Measurements from ENCODE around the gene LIF. TPM values are rescaled to one million over a fixed set of nuclear protein-coding genes. Genes with fewer than 3 reads are reported as not detected.

The LIF gene
- total RNA-seq, 4 donors from 2014 or later = 4.0 to 5.2 (median 4.4) TPM

GRCh38 chr22:30291058-30291892 lies 44.7 kb upstream of the LIF start:
- H3K27me3 ChIP-seq = no peaks in the 10 kb centered on the region
- H3K9me3 ChIP-seq = no peaks in the 10 kb centered on the region
- TF ChIP-seq POLR2AphosphoS5 (IDR thresholded peaks at IDR 0.05) (peak; percentile 81 to 89 (median 86)), EP300 (IDR thresholded peaks at IDR 0.05; ENCODE audit: low read depth) (peak; percentile 95)
- TF ChIP-seq, protein P1, sequence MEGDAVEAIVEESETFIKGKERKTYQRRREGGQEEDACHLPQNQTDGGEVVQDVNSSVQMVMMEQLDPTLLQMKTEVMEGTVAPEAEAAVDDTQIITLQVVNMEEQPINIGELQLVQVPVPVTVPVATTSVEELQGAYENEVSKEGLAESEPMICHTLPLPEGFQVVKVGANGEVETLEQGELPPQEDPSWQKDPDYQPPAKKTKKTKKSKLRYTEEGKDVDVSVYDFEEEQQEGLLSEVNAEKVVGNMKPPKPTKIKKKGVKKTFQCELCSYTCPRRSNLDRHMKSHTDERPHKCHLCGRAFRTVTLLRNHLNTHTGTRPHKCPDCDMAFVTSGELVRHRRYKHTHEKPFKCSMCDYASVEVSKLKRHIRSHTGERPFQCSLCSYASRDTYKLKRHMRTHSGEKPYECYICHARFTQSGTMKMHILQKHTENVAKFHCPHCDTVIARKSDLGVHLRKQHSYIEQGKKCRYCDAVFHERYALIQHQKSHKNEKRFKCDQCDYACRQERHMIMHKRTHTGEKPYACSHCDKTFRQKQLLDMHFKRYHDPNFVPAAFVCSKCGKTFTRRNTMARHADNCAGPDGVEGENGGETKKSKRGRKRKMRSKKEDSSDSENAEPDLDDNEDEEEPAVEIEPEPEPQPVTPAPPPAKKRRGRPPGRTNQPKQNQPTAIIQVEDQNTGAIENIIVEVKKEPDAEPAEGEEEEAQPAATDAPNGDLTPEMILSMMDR (IDR thresholded peaks at IDR 0.05) = no peak
- in situ Hi-C loops (cut with MboI; ENCODE audit: low pct_ligation_motif_present in 1 of 4, low pct_unique_long_range_greater_than_20kb in 1 of 4, low sequenced_read_pairs in 3 of 4) = loop anchor here in 1 of 4 donors (25.0 kb wide), 1 partner anchor 96 kb away; the partner anchor contains the start of genes RNF215 and SEC14L2
- H3K4me3 ChIP-seq = no peak overlapping the region
- H3K36me3 ChIP-seq = peaks cover 0 to 35% (median 15%) of the 10 kb centered on the region in 4 donors
- WGBS, 2 donors (ENCODE audit: low coverage in 1 of 2) = 74% methylated on average over 12 of the region's 13 CpGs; no CpG with 5 or more reads in 1 of the 2 donors
- peak overlapping the region; percentile 89 to 93 (median 90) for H3K27ac ChIP-seq
- peak; percentile 74 for DNase-seq
- H3K4me1 ChIP-seq = peaks cover 27 to 41% (median 34%) of the 10 kb centered on the region in 4 donors
- intact Hi-C loops (cut with DNase I; ENCODE audit: low total_unique reads) = no loop called here

DNA sequence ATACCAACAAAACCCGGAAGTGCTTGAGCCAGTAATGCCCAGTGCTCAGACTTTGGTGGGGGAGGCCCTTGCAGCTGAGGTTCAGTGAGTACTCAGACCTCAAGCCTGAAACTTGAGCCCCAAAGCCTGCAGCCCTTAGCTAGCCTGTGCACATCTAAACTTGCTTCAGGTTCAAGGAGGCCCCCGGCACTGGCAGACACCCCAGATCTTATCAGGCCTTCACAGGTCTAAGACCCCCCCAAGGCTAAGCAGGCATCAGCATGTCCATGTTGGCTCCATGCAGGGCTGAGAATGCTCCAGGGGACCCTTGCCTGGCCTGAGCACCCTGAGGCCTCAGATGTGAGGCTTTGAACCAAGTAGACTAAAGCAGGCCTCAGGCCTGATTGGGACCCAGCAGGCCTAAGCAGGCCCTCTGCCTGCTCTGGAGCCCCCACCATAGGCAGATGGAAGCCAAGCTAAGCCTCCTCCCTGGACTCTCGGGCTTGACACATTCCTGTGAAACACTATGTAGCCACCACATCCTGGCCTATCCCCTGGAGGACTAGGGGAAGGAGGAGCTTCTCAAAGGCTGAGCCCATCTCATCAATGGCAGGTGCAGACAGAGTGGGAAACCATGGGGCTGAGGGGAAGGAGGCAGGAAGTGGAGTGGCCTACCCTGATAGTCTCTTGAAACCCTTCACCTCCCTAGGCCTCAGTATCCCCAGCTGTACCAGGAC lies 43.9 kb upstream of the LIF start:
- intact Hi-C loops (cut with DNase I; ENCODE audit: low total_unique reads) = no loop called here
- H3K36me3 ChIP-seq = peaks cover 0 to 33% (median 15%) of the 10 kb centered on the region in 4 donors

GRCh38 chr22:30289980-30290313 lies 43.4 kb upstream of the LIF start:
- H3K9me3 ChIP-seq = no peaks in the 10 kb centered on the region
- intact Hi-C loops (cut with DNase I; ENCODE audit: low total_unique reads) (loop anchor here (2.0 kb wide), 2 partner anchors 37 to 67 kb away; partner anchors contain the start of genes CCDC157, SF3A1 and TBC1D10A), in situ Hi-C loops (cut with MboI; ENCODE audit: low pct_ligation_motif_present in 1 of 4, low pct_unique_long_range_greater_than_20kb in 1 of 4, low sequenced_read_pairs in 3 of 4) (loop anchor here in 2 of 4 donors (10.0 to 25.0 kb wide), 2 partner anchors 95 to 97 kb away; partner anchors contain the start of genes RNF215 (in 2 of the 2) and SEC14L2 (in 1 of the 2))
- peaks cover 0 to 27% (median 15%) of the 10 kb centered on the region in 4 donors for H3K36me3 ChIP-seq
- H3K27me3 ChIP-seq = no peaks in the 10 kb centered on the region
- peak overlapping the region in 3 of 4 donors; percentile 76 to 81 (median 80) for H3K4me3 ChIP-seq
- TF ChIP-seq POLR2AphosphoS5 (IDR thresholded peaks at IDR 0.05) (no peak), POLR2A (IDR thresholded peaks at IDR 0.05) (no peak), EP300 (IDR thresholded peaks at IDR 0.05; ENCODE audit: low read depth) (no peak)
- TF ChIP-seq, protein P1 (IDR thresholded peaks at IDR 0.05) = no peak
- DNase-seq = no peak
- WGBS, 2 donors (ENCODE audit: low coverage in 1 of 2) = 23% methylated on average over 11 of the region's 12 CpGs; no CpG with 5 or more reads in 1 of the 2 donors
- peak overlapping the region; percentile 89 to 93 (median 90) for H3K27ac ChIP-seq
- peaks cover 27 to 41% (median 34%) of the 10 kb centered on the region in 4 donors for H3K4me1 ChIP-seq

More for the DNA sequence above, 43.9 kb upstream of the LIF start:
- WGBS, 2 donors (ENCODE audit: low coverage in 1 of 2) = 80% methylated on average over 1 of the region's 3 CpGs; no CpG with 5 or more reads in 1 of the 2 donors
- H3K9me3 ChIP-seq = no peaks in the 10 kb centered on the region
- H3K4me3 ChIP-seq = peak overlapping the region in 1 of 4 donors; percentile 80
- no peaks in the 10 kb centered on the region for H3K27me3 ChIP-seq
- peak overlapping the region; percentile 89 to 93 (median 90) for H3K27ac ChIP-seq
- in situ Hi-C loops (cut with MboI; ENCODE audit: low pct_ligation_motif_present in 1 of 4, low pct_unique_long_range_greater_than_20kb in 1 of 4, low sequenced_read_pairs in 3 of 4) = loop anchor here in 1 of 4 donors (25.0 kb wide), 1 partner anchor 97 kb away; the partner anchor contains the start of genes RNF215 and SEC14L2
- H3K4me1 ChIP-seq = peaks cover 27 to 41% (median 34%) of the 10 kb centered on the region in 4 donors
- DNase-seq = no peak
- TF ChIP-seq EP300 (IDR thresholded peaks at IDR 0.05; ENCODE audit: low read depth) = no peak

GRCh38 chr22:30289141-30289979 lies 42.8 kb upstream of the LIF start, which contains the start of gene CASTOR1:
Gene CASTOR1 (minus strand): TSS chr22:30289505. CDS start chr22:30289497, 8 bp downstream.
- TF ChIP-seq POLR2AphosphoS5 (IDR thresholded peaks at IDR 0.05) (peak; percentile 63 to 82 (median 72)), POLR2A (IDR thresholded peaks at IDR 0.05) (peak; percentile 59), EP300 (IDR thresholded peaks at IDR 0.05; ENCODE audit: low read depth) (no peak)
- TF ChIP-seq, protein P1 (IDR thresholded peaks at IDR 0.05) = no peak
- Histone ChIP-seq H3K4me3 (peak within 1 kb of the TSS; percentile 55 to 81 (median 78)), H3K27me3 (no peaks in the 10 kb centered on the region), H3K9me3 (no peaks in the 10 kb centered on the region), H3K36me3 (peaks cover 0 to 22% (median 13%) of the 10 kb centered on the region in 4 donors), H3K4me1 (peaks cover 27 to 41% (median 34%) of the 10 kb centered on the region in 4 donors), H3K27ac (peak within 1 kb of the TSS; percentile 89 to 93 (median 90))
- intact Hi-C loops (cut with DNase I; ENCODE audit: low total_unique reads) = loop anchor here (2.0 kb wide), 2 partner anchors 37 to 67 kb away; partner anchors contain the start of genes CCDC157, SF3A1 and TBC1D10A
- 0% methylated on average over 33 of the region's 85 CpGs; no CpG with 5 or more reads in 1 of the 2 donors for WGBS, 2 donors (ENCODE audit: low coverage in 1 of 2)
- peak; percentile 99 for DNase-seq
- in situ Hi-C loops (cut with MboI; ENCODE audit: low pct_ligation_motif_present in 1 of 4, low pct_unique_long_range_greater_than_20kb in 1 of 4, low sequenced_read_pairs in 3 of 4) = loop anchor here in 2 of 4 donors (10.0 to 25.0 kb wide), 2 partner anchors 95 to 98 kb away; partner anchors contain the start of genes RNF215 (in 2 of the 2) and SEC14L2 (in 1 of the 2)
